GM03348 (cell line): ENCODE results near the gene SPPL2B.
"Not testable (repeated sequence)": the region's sequence is repeated elsewhere in the genome, so short reads cannot be mapped to it uniquely, and the experiment has no call there.

Experiments used
- DNase-seq: peaks from one replicate; pipeline ENCODE4 v3.0.0; 2012; ENCODE audit warnings: low spot score

The SPPL2B gene, protein sequence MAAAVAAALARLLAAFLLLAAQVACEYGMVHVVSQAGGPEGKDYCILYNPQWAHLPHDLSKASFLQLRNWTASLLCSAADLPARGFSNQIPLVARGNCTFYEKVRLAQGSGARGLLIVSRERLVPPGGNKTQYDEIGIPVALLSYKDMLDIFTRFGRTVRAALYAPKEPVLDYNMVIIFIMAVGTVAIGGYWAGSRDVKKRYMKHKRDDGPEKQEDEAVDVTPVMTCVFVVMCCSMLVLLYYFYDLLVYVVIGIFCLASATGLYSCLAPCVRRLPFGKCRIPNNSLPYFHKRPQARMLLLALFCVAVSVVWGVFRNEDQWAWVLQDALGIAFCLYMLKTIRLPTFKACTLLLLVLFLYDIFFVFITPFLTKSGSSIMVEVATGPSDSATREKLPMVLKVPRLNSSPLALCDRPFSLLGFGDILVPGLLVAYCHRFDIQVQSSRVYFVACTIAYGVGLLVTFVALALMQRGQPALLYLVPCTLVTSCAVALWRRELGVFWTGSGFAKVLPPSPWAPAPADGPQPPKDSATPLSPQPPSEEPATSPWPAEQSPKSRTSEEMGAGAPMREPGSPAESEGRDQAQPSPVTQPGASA

DNA sequence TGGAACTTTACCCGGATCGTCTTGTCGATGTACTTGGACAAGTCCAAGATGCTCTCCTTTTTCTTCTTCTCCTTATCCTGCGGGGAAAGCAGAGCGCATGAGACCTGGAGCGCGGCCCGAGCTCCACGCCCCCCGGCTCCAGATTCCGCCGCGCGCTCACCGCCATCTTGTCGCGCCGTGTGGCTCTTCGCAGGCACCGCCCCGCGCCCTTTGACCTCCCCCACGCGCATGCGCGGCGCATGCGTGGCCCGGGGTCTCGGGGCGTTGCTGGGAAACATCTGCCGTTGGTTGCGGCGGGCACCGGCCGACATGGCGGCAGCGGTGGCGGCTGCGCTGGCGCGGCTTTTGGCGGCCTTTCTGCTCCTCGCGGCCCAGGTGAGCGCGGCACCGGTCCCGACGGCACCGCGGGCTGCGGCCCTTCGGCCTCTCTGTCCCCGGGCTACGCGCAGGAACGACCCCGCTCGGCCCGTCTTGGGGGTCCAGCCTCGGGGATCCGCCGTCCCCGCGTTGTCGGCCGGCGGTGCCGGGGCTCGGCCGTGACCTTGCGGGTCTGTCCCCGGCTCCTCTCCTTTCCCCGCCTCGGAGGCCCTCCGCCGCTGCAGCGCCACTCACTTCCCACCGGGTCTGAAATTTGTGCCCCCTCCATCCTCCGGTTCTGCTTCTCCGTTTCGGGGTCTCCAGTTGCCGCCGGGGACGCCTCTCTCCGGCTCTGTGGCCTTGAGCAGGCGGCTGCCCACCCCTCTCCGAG is at the start of gene SPPL2B, which contains the start of gene LSM7:
SPPL2B (plus strand) TSS at position 284 of the 748 bp plus-strand sequence; CDS start at position 310, 26 bp downstream.
LSM7 (minus strand) TSS at position 186 of the 748 bp plus-strand sequence; CDS start at position 166, 20 bp downstream.
- peak; percentile 100 for DNase-seq

DNA sequence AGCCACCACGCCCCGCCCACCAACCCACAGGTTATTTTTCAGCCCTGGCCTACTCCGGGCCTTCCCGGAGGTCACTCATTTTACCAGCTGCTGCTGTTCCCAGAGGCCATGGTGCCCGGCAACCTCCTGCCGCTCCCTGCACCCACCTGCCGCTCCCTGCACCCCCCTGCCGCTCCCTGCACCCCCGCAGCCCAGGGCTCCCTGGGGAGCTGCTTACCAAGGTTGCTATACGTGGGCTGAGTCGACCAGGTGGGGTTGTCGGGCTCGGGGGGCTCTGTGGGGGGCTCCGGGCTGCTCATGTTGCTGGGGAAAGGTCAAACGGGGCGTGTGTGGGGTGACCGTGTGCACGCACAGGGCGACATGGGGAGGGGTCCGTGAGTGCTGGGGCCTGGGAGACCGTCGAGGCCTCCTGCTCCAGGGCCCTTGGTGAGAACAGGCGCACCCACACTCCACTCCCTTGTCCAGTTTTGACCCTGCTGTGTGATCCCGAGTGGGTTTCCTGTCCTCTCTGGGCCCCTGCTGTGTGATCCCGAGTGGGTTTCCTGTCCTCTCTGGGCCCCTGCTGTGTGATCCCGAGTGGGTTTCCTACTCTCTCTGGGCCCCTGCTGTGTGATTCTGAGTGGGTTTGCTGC is 47.7 kb upstream of the SPPL2B start:
- DNase-seq: no peak

DNA sequence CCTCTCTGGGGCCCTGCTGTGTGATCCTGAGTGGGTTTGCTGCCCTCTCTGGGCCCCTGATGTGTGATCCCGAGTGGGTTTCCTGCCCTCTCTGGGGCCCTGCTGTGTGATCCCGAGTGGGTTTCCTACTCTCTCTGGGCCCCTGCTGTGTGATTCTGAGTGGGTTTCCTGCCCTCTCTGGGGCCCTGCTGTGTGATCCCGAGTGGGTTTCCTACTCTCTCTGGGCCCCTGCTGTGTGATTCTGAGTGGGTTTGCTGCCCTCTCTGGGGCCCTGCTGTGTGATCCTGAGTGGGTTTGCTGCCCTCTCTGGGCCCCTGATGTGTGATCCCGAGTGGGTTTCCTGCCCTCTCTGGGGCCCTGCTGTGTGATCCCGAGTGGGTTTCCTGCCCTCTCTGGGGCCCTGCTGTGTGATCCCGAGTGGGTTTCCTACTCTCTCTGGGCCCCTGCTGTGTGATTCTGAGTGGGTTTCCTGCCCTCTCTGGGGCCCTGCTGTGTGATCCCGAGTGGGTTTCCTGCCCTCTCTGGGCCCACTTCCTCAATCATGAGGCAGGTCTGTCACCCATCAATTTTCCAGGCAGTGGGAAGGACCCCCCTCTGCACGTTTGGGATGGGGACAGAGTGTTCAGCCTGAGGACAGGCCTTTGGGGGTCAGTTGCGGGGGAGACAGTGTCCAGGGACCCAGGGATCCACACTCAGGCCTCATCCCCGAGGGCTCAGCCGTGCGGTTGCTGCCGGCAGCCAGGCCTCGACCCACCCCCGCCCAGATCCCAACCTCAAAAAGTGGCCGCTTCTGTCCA is 47.0 kb upstream of the SPPL2B start:
- DNase-seq: not testable (repeated sequence)

DNA sequence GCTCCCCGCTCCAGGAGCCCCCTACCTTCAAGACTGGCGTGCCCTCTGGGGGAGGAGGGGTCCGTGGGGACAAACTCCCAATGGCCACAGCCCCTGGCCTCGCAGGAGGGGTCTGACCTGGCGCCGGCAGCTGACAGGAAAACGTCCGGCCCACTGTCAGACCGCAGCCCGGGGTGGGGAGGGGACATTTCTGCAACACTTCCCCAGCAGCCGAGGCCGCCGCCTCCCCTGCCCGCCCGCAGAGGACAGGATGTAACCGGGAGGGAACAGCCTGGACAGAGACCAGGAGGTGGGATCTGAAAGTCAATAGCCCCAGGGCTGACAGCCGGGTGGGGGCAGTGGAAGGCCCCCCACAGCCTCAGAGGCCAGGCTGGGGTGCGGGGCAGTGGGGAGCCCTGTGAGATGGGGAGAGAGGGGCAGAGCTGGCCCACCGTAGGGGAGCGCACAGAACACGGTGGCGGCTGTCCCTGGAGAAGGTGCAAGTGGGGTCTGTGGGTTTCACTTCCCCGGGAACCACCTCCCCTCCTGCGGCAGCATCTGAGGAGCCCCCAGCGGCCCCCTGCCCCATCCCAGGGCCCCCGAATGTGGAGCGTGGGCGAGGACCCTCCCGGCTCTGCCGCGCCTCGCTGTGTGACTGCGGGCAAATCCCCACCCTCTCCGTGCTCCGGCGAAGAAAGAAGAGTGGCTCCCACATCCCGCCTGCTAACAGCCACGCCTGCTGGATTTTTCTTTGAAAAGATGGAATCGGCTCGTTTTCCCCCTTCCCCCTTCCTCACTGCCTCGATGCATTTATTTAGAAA is 46.2 kb upstream of the SPPL2B start, which contains the start of gene PEAK3:
PEAK3 (minus strand) TSS at position 114 of the 800 bp plus-strand sequence. CDS start 1,244 bp downstream, outside the sequence.
- DNase-seq: peak; percentile 64

DNA sequence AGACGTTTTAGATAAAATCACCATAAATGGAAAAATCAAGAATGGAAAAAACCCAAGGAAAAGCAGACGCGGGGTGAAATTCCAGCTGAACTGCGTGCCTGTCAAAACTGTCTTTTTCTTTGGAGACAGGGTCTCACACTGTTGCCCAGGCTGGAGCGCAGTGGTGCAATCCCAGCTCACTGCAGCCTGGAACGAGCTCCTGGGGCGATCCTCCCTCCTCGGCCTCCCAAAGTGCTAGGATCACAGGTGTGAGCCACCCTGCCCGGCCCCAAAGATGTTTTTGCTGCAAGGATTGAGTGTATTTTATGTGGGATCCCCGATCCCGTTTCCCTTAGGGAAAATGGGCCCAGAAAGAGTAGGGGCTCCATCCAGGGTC is 45.6 kb upstream of the SPPL2B start:
- no peak for DNase-seq

DNA sequence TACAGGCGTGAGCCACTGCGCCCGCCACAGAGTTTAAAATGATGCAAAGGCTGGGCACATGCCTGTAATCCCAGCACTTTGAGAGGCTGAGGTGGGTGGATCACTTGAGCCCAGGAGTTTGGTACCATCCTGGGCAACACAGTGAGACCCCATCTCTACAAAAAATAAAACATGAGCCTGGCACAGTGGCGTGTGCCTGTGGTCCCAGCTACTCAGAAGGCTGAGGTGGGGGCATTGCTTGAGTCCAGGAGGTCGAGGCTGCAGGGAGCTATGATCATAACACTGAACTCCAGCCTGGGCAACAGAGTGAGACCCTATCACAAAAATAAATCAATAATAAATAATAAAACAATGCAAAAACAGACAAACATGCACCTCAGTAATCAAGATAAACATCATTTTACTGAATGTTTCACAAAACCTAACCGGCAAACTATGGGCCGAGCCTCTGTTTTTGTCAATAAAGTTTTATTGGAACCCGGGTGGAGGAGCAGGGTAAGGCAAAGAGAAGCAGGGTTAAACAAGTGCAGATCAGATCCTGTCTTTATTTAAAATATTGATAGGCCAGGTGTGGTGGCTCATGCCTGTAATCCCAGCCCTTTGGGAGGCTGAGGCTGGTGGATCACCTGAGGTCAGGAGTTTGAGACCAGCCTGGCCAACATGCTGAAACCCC is 44.5 kb upstream of the SPPL2B start:
- no peak for DNase-seq

DNA sequence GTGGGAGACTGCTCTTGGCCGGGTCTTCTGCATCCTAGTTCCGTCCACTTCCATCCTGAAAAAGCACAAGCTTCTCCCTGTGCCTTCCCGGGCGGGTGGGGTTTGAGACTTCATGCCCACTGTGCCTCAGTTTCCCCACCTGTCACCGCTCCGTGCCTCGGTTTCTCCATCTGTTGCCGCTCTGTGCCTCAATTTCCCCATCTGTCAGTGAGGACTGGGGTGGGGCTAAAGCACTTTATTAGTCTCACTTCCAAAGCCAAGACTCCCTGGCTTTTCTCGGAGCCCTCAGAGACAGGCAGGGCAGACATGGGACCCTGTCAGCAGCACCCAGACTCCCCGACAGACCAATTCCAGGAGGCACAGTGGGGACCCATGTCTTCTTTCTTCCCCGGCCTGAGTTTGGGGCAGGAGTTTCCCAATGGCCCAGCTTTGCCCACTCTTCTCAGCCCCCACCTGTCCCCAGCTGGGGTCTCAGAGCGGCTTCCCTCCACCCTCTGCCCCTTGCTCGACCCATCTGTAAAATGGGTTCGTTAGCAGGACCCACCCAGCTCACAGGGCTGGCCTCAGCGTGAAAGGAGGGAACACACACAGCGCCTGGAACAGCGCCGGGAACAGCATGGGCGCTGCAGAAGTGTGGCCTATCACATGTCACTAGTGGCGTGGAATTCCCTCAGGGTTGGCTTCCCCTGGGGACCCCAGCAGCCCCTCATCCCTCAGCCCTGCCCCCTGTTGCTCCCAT is 41.9 kb upstream of the SPPL2B start:
- no peak for DNase-seq

DNA sequence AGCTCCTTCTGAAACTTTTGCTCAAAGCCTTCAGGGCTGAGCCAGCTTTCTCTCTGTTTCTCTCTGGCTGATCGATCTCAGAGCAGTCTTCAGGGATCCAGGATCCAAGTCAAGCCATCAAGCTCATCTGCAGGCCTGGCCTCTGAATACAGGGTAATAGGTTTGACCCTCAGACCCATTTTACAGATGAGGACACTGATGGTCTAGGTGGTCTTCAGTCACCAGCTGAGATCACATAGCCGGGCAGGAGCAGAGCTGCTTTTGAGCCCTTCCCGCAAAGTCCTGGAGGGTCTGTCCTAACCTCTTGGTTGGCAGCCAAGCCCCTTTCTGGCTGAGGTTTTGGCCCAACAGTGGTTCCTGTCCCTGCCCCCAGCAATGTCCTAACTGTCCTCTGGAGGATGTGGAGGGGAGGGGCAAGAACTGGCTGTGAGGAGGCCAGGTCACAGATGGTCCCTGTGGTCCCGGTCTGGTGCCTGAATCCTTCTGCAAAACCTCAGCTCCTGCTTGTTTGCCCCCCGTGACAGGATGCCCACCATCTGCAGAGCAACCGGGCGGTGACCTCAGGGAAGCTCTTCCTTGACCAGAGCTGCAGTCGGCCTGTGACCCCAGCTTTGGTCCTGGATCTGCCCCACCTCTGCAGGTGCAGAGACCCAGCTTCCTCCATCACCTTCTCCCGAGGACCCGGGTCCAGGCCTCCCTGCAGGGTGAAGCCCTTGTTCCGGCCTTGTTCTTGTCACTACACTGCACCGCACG is 40.7 kb upstream of the SPPL2B start:
- DNase-seq: no peak

DNA sequence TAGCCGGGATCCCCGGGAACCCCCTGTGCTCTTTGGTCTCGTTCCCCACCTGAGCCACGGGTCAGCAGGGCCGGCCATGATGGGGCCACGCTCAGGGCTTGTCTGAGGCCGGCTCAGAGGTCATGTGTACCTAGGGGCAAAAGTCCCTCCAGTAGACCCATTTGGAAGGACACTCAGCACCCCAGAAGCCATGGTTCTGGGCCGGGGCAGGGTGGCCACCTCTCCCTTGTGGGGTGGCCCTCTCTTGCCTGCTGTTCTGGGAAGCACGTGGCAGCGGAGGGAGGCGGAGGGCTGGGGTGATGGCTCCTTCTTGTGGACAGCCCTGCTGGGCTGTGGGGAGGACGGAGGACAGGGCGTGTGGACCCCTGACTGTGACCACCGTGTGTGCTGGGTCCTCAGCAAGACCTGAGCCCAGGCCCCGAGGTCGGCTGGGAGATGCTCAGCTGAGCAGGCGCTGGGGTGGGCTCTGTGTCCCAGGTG is 40.1 kb upstream of the SPPL2B start:
- DNase-seq: no peak

DNA sequence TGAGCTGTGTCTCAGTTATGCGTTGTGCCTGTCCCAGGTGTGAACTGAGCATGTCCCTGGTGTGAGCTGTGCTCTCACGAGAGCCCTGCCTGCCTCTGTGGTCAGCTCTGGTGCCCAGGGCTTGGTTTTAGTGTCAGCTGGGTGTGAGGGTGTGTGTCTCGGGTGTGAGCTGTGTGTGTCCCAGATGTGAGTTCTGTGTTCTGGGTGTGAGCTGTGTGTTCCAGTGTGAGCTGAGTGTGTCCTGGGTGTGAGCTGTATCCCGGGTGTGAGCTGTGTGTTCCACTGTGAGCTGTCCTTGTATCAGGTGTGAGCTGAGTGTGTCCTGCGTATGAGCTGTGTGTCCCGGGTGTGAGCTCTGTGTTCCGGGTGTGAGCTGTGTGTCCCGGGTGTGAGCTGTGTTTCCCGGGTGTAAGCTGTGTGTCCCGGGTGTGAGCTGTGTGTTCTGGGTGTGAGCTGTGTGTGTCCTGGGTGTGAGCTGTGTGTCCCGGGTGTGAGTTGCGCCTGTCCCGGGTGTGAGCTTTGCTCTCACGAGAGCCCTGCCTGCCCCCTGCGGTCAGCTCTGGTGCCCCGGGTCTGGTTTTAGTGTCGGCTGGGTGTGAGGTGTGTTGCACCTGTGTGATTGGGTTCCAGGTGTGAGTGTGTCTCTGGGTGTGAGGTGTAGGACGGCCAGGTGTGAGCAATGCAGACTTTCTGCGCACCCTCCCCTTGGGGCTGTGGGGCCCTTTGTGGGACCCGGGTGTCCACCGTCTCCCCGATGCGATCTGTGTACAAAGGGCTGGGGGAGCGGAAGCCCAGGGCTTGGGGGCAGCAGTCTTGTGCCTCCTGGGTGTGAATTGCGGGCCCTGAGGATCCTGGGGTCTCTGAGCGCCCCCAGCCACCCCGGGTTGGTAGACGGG is 39.4 kb upstream of the SPPL2B start:
- DNase-seq: no peak

DNA sequence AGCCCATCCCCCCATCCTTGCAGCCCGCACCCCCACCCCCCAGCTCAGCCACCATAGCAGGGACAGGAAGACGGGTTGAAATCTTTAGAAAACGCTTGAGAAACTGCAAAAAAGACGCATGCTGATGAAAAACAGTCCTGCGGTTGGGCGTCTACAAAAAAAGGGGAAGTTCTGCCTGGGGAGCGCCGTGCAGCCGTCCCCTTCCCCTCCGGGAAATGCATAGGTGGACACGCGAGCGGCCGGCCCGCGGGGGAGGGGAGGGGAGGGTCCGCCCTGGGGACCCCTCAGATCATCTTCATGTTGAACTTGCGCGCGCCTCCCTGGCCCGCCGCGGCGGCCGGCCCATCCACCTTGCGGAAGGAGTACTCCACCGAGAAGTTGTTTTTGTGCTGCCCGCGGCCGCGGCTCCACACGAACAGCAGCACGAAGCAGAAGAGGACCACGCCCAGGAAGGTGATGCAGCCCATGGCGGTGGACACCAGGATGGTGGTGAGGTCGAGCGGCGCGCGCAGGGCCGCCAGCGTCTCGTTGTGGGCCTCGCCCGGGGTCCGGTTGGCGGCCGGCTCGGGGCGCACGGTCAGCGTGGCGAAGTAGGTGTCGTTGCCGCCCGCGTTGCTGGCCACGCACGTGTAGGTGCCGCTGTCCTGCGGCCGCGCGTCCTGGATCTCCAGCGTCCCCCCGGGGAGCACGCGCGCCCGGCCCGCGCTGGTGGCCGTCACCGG is 38.6 kb upstream of the SPPL2B start:
- DNase-seq: no peak

DNA sequence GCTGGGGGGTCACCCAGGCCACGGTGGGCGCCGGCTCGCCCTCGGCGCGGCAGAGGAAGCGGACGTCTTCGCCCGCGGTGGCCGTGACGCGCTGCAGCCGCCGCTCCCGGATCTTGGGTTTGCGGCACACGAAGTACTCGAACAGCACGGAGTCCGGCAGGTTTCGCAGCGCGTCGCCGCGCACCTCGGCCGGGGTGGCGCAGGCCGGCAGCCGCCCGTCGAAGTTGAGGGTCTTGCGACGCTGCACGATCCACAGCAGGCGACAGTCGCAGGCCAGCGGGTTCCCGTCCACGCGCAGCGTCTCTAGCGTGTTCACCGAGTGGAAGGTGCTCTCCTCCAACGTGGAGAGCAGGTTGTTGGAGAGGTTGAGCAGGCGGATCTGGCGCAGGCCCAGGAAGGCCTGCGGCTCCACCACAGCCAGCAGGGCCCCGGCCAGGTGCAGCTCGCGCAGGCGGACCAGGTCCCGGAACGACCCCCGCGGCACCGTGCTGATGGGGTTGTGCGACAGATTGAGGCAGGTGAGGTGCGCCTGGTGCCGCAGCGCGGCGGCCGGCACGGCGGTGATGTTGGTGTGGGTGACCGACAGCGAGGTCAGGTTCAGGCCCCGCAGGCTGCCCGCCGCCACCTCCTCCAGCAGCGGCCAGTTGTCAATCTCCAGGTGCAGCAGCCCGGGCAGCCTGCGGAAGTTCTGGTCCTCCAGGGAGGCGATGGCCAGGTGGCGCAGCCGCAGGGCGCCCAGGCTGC is 37.9 kb upstream of the SPPL2B start:
- DNase-seq: no peak

DNA sequence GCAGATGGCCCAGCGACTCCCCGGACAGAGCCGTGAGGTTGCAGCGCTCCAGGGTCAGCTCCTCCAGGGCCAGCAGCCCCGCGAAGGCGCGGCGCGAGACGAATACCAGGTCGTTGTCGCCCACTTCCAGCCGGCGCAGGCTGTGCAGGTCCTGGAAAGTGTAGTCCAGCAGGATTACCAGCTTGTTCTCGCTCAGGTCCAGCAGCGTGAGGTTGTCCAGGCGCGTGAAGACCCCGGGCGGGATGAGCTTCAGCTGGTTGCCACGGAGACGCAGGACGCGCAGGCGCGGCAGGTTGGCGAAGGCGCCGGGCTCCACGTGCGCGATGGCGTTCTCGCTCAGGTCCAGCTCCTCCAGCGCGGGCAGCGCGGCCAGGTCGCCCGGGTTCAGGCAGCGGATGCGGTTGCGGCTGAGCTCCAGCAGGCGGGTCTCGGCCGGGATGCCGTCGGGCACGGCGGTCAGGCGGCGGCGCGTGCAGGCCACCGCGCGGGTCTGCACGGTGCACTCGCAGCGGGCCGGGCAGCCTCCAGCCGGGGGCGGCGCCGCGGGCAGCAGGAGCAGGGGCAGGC is 37.2 kb upstream of the SPPL2B start:
- DNase-seq: no peak

DNA sequence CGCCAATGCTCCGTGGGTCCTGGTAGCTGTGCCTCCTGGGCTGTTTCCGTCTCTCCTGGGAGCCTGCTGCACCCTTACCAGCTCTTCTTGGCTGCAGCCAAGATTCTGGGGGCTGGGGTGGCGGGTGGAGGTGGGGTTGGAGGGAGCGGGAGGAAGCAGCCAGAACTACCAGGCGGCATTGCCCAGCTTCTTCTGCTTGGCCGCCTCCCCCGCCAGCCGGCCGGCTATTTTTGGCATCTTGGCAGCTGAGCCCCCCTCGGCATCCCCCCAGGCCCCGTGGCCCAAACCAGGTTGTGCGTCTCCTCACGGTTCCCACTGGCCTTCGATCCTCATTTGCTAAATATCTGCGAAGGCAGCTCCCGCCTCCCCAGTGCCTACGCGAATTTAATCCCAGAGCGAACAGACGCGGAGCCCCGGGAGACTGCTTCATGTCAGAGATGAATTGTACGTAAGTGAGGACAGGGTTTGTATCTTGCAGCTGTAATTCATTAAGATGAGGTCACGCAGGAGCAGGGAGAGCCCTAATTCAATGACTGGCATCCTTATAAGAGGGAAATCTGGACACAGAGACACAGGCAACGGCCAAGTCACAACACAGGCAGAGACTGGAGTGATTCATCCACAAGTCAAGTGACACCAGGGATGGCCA is 33.7 kb upstream of the SPPL2B start:
- peak; percentile 83 for DNase-seq

DNA sequence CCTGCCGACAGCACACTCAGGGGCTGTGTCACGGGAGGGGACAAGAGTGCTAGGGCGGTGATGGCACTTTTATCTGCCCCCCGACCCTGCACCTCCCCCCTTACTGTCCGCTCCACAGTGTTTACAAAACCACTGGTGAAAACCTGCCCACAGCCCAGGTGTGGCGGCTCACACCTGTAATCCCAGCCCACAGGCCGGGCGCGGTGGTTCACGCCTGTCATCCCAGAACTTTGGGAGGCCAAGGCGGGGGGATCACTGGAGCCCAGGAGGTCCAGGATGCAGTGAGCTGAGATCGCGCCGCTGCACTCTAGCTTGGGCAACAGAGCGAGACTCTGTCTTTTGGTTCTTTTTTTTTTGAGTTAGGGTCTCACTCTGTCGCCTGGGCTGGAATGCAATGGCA is 32.3 kb upstream of the SPPL2B start:
- DNase-seq: no peak
